Neural progenitor cell (in vitro differentiated cells): ENCODE measurements around the gene TFPI.

ENCODE experiments used
- EZH2 ChIP-seq: fragments of 200-600 bp; sonication (generic); IDR thresholded peaks from 2 replicates; pipeline ENCODE4 v1.6.1; 2017; ENCODE audit warnings: antibody characterized with exemption, mild to moderate bottlenecking, moderate library complexity
- EZH2phosphoT487 ChIP-seq: fragments of 200-600 bp; sonication (generic); IDR thresholded peaks from 2 replicates; pipeline ENCODE4 v1.6.1; 2017; ENCODE audit warnings: antibody characterized with exemption
- TF ChIP-seq, protein P1 (sequence below): fragments of 200-600 bp; sonication (generic); IDR thresholded peaks from 2 replicates; pipeline ENCODE4 v1.5.1; 2017; ENCODE audit warnings: antibody characterized with exemption, mild to moderate bottlenecking

- TF ChIP-seq, protein P1, sequence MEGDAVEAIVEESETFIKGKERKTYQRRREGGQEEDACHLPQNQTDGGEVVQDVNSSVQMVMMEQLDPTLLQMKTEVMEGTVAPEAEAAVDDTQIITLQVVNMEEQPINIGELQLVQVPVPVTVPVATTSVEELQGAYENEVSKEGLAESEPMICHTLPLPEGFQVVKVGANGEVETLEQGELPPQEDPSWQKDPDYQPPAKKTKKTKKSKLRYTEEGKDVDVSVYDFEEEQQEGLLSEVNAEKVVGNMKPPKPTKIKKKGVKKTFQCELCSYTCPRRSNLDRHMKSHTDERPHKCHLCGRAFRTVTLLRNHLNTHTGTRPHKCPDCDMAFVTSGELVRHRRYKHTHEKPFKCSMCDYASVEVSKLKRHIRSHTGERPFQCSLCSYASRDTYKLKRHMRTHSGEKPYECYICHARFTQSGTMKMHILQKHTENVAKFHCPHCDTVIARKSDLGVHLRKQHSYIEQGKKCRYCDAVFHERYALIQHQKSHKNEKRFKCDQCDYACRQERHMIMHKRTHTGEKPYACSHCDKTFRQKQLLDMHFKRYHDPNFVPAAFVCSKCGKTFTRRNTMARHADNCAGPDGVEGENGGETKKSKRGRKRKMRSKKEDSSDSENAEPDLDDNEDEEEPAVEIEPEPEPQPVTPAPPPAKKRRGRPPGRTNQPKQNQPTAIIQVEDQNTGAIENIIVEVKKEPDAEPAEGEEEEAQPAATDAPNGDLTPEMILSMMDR: no peak
- TF ChIP-seq EZH2 (no peak), EZH2phosphoT487 (no peak)
Observed at GRCh38 chr2:187447336-187447735, 106.9 kb downstream of the TFPI start.
